GM23338 (cell line): ENCODE results near the gene TEX36.

Experiments
- CREB1 ChIP-seq: fragments of 250-450 bp; sonication (Bioruptor Pico); IDR thresholded peaks from 2 replicates; pipeline ENCODE4 v1.5.0; 2020; ENCODE audit warnings: low read depth, mild to moderate bottlenecking, moderate library complexity
- EZH2 ChIP-seq: fragments of 200-600 bp; sonication (generic); IDR thresholded peaks from one replicate; pipeline ENCODE4 v1.8.0; 2017; ENCODE audit warnings: antibody characterized with exemption, mild to moderate bottlenecking, low read depth; ENCODE audit not compliant: unreplicated experiment
- EZH2phosphoT487 ChIP-seq: fragments of 200-600 bp; sonication (generic); IDR thresholded peaks from one replicate; pipeline ENCODE4 v1.8.1; 2018; ENCODE audit warnings: antibody characterized with exemption; ENCODE audit not compliant: unreplicated experiment
- JUNB ChIP-seq: IDR thresholded peaks from one replicate; pipeline ENCODE4 v1.6.1; 2016; ENCODE audit warnings: antibody characterized with exemption; ENCODE audit not compliant: unreplicated experiment
- NANOG ChIP-seq: IDR thresholded peaks from 2 replicates; pipeline ENCODE4 v1.6.1; 2016; ENCODE audit warnings: antibody characterized with exemption, borderline replicate concordance
- POLR2AphosphoS5 ChIP-seq: IDR thresholded peaks from 2 replicates; pipeline ENCODE4 v1.6.1; 2016; ENCODE audit warnings: antibody characterized with exemption, low read depth
- STAT1 ChIP-seq: IDR thresholded peaks from one replicate; pipeline ENCODE4 v1.6.1; 2016; ENCODE audit warnings: antibody characterized with exemption; ENCODE audit not compliant: unreplicated experiment
- ZNF114 ChIP-seq: fragments of 250-450 bp; sonication (Bioruptor Pico); IDR thresholded peaks from 2 replicates; pipeline ENCODE4 v1.5.0; 2020; ENCODE audit warnings: mild to moderate bottlenecking, moderate library complexity
- ZNF331 ChIP-seq: fragments of 250-450 bp; sonication (Bioruptor Pico); IDR thresholded peaks from 2 replicates; pipeline ENCODE4 v1.5.0; 2020; ENCODE audit warnings: low read depth, mild to moderate bottlenecking, moderate library complexity
- TF ChIP-seq, protein P1 (sequence below), 2 experiments: fragments of 200-600 bp in 1 of 2; sonication (generic) in 1 of 2; conservative IDR thresholded peaks; 2 replicates each; pipeline versions ENCODE4 v1.5.1 to v1.6.1; 2016 to 2017; ENCODE audit warnings: antibody characterized with exemption in 2 of 2, low read depth in 2 of 2, mild to moderate bottlenecking in 2 of 2, moderate library complexity in 1 of 2
- TF ChIP-seq, protein P2 (sequence below): IDR thresholded peaks from one replicate; pipeline ENCODE4 v1.6.1; 2018; ENCODE audit warnings: antibody characterized with exemption; ENCODE audit not compliant: unreplicated experiment
- TF ChIP-seq, protein P3 (sequence below): IDR thresholded peaks from 2 replicates; pipeline ENCODE4 v1.6.1; 2016; ENCODE audit warnings: antibody characterized with exemption
- TF ChIP-seq, protein P4 (sequence below): fragments of 250-450 bp; sonication (Bioruptor Pico); IDR thresholded peaks from 2 replicates; pipeline ENCODE4 v1.5.0; 2020; ENCODE audit warnings: mild to moderate bottlenecking, moderate library complexity

DNA sequence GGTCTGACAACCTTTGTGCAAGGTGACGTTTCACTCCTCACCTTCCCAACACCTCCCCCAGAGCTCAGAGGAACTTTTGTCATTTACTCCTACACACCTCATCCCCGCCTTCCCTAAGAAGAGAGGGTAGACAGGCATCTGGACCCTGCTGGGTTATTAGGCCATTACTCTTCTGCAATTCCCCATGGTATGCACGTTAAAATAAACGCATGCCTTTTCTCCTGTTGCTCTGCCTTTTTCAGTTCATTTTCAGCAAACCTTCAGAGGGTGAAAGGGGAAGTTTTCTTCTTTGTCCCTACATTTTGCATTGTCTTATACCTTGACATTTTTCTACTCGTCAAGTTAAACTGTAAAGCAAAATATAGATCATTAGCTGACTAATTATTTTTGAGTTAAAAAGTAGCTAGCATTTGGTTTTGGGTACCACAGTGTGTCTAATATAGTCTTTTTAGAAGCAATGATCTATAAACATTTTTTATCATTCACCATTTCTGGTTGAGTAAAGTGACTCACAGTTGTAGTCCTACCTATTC lies 26.1 kb upstream of the TEX36 start:
- TF ChIP-seq, protein P1, sequence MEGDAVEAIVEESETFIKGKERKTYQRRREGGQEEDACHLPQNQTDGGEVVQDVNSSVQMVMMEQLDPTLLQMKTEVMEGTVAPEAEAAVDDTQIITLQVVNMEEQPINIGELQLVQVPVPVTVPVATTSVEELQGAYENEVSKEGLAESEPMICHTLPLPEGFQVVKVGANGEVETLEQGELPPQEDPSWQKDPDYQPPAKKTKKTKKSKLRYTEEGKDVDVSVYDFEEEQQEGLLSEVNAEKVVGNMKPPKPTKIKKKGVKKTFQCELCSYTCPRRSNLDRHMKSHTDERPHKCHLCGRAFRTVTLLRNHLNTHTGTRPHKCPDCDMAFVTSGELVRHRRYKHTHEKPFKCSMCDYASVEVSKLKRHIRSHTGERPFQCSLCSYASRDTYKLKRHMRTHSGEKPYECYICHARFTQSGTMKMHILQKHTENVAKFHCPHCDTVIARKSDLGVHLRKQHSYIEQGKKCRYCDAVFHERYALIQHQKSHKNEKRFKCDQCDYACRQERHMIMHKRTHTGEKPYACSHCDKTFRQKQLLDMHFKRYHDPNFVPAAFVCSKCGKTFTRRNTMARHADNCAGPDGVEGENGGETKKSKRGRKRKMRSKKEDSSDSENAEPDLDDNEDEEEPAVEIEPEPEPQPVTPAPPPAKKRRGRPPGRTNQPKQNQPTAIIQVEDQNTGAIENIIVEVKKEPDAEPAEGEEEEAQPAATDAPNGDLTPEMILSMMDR (conservative IDR thresholded peaks at IDR 0.05; ENCODE audit: low read depth in 2 of 2), result no peak
- TF ChIP-seq JUNB (no peak), EZH2 (no peak), ZNF114 (no peak), POLR2AphosphoS5 (no peak), EZH2phosphoT487 (no peak), NANOG (no peak), CREB1 (no peak), ZNF331 (CRISPR knock-in tag) (no peak), STAT1 (no peak)
- TF ChIP-seq, protein P2, sequence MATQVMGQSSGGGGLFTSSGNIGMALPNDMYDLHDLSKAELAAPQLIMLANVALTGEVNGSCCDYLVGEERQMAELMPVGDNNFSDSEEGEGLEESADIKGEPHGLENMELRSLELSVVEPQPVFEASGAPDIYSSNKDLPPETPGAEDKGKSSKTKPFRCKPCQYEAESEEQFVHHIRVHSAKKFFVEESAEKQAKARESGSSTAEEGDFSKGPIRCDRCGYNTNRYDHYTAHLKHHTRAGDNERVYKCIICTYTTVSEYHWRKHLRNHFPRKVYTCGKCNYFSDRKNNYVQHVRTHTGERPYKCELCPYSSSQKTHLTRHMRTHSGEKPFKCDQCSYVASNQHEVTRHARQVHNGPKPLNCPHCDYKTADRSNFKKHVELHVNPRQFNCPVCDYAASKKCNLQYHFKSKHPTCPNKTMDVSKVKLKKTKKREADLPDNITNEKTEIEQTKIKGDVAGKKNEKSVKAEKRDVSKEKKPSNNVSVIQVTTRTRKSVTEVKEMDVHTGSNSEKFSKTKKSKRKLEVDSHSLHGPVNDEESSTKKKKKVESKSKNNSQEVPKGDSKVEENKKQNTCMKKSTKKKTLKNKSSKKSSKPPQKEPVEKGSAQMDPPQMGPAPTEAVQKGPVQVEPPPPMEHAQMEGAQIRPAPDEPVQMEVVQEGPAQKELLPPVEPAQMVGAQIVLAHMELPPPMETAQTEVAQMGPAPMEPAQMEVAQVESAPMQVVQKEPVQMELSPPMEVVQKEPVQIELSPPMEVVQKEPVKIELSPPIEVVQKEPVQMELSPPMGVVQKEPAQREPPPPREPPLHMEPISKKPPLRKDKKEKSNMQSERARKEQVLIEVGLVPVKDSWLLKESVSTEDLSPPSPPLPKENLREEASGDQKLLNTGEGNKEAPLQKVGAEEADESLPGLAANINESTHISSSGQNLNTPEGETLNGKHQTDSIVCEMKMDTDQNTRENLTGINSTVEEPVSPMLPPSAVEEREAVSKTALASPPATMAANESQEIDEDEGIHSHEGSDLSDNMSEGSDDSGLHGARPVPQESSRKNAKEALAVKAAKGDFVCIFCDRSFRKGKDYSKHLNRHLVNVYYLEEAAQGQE, result no peak
- TF ChIP-seq, protein P3, sequence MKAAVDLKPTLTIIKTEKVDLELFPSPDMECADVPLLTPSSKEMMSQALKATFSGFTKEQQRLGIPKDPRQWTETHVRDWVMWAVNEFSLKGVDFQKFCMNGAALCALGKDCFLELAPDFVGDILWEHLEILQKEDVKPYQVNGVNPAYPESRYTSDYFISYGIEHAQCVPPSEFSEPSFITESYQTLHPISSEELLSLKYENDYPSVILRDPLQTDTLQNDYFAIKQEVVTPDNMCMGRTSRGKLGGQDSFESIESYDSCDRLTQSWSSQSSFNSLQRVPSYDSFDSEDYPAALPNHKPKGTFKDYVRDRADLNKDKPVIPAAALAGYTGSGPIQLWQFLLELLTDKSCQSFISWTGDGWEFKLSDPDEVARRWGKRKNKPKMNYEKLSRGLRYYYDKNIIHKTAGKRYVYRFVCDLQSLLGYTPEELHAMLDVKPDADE, result no peak
- TF ChIP-seq, protein P4, sequence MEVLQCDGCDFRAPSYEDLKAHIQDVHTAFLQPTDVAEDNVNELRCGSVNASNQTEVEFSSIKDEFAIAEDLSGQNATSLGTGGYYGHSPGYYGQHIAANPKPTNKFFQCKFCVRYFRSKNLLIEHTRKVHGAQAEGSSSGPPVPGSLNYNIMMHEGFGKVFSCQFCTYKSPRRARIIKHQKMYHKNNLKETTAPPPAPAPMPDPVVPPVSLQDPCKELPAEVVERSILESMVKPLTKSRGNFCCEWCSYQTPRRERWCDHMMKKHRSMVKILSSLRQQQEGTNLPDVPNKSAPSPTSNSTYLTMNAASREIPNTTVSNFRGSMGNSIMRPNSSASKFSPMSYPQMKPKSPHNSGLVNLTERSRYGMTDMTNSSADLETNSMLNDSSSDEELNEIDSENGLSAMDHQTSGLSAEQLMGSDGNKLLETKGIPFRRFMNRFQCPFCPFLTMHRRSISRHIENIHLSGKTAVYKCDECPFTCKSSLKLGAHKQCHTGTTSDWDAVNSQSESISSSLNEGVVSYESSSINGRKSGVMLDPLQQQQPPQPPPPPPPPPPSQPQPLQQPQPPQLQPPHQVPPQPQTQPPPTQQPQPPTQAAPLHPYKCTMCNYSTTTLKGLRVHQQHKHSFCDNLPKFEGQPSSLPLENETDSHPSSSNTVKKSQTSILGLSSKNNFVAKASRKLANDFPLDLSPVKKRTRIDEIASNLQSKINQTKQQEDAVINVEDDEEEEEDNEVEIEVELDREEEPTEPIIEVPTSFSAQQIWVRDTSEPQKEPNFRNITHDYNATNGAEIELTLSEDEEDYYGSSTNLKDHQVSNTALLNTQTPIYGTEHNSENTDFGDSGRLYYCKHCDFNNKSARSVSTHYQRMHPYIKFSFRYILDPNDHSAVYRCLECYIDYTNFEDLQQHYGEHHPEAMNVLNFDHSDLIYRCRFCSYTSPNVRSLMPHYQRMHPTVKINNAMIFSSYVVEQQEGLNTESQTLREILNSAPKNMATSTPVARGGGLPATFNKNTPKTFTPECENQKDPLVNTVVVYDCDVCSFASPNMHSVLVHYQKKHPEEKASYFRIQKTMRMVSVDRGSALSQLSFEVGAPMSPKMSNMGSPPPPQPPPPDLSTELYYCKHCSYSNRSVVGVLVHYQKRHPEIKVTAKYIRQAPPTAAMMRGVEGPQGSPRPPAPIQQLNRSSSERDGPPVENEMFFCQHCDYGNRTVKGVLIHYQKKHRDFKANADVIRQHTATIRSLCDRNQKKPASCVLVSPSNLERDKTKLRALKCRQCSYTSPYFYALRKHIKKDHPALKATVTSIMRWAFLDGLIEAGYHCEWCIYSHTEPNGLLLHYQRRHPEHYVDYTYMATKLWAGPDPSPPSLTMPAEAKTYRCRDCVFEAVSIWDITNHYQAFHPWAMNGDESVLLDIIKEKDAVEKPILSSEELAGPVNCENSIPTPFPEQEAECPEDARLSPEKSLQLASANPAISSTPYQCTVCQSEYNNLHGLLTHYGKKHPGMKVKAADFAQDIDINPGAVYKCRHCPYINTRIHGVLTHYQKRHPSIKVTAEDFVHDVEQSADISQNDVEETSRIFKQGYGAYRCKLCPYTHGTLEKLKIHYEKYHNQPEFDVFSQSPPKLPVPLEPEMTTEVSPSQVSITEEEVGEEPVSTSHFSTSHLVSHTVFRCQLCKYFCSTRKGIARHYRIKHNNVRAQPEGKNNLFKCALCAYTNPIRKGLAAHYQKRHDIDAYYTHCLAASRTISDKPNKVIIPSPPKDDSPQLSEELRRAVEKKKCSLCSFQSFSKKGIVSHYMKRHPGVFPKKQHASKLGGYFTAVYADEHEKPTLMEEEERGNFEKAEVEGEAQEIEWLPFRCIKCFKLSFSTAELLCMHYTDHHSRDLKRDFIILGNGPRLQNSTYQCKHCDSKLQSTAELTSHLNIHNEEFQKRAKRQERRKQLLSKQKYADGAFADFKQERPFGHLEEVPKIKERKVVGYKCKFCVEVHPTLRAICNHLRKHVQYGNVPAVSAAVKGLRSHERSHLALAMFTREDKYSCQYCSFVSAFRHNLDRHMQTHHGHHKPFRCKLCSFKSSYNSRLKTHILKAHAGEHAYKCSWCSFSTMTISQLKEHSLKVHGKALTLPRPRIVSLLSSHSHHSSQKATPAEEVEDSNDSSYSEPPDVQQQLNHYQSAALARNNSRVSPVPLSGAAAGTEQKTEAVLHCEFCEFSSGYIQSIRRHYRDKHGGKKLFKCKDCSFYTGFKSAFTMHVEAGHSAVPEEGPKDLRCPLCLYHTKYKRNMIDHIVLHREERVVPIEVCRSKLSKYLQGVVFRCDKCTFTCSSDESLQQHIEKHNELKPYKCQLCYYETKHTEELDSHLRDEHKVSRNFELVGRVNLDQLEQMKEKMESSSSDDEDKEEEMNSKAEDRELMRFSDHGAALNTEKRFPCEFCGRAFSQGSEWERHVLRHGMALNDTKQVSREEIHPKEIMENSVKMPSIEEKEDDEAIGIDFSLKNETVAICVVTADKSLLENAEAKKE (CRISPR knock-in tag), result no peak
